HG02870 (cell line): ENCODE measurements around the gene DUSP6.

Source experiments
- ATAC-seq: cut with Tn5 transposase; IDR thresholded peaks from one replicate; pipeline ENCODE4 v1.9.1; 2021; ENCODE audit warnings: mild to moderate bottlenecking, moderate library complexity; ENCODE audit not compliant: unreplicated experiment

The DUSP6 gene, protein sequence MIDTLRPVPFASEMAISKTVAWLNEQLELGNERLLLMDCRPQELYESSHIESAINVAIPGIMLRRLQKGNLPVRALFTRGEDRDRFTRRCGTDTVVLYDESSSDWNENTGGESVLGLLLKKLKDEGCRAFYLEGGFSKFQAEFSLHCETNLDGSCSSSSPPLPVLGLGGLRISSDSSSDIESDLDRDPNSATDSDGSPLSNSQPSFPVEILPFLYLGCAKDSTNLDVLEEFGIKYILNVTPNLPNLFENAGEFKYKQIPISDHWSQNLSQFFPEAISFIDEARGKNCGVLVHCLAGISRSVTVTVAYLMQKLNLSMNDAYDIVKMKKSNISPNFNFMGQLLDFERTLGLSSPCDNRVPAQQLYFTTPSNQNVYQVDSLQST

DNA sequence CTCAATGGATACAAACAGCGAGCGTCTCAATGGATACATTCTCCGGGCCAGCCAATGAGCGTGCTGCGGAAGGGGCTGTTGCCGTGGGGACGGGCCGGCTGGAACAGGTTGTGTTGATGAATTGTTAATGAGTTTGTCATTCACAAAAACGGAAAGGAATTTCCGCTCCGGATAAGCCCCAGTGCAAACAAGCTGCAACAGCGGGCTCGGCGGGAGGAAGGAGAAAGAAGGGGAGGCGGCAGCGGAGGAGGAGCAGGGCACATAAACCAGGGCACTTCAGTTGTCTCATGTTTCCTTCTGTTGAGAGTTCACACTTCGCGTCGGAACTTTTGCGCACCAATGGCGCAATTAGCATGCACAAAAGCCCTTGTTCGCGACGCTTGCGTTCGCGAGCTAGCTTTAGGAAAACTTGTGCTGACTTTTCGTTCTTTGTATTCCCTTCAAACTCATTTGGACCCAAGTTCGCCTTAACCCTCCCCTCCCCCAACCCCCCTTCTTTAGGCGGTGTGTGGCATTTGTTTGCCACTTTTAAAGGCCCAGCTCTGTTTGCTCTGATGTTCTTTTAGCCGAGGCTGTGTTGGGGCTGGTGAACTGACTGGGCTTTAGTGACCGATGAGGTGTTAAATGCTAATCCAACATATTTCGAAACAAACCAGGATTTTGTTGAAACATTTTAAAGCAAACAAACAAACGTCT, at the start of gene DUSP6:
DUSP6 (minus strand) TSS at position 10 of the 696 bp plus-strand sequence. CDS start 462 bp downstream, outside the sequence.
- ATAC-seq: peak; percentile 32

DNA sequence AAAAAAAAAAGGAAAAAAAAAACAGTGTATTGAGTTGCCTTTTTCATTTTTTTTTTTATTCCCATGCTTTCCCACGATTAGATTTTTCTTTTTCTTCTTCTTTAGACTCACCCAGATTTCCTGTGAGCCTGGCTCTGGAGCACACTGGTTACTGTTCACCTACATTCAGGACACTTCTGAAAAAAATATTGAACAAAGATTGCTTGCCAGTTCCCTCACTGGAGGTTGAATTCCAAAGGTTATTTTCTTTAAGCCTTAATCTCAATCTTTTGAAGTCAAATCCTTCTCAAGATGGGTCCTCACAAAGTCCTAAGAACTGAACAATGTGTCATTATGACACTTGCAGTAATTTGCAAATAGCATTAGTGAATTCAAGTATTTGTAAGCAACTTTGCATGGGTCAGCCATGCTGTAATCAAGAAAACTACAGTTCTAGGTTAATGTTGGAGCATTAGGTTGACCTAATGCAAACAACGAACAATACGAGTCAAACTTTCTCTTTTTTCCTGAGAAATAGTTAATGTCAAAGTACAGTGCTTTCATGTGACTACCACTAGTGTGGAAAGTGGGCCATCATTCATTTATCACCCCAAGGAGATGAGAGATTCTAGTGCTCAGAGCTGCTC, 49.2 kb upstream of the DUSP6 start:
- no peak for ATAC-seq

DNA sequence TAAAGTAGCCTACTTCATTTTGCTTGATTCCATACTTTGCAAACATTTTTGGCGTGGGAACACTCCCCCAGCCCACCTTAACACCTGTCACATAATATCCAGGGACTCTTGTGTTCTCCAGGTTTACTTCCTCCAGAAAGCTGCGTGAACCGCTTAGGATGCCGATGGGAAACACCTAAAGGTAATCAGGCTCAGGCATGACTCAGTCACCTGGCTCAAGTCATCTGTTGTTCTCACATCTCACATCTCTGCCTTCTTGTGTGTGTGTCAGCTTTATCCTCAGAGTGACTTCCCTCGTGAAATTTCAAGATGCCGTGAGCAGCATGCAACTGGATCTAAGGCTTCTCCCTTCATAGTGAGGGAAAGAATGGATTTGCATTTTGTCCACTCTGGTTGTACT, 48.1 kb upstream of the DUSP6 start:
- ATAC-seq: no peak

DNA sequence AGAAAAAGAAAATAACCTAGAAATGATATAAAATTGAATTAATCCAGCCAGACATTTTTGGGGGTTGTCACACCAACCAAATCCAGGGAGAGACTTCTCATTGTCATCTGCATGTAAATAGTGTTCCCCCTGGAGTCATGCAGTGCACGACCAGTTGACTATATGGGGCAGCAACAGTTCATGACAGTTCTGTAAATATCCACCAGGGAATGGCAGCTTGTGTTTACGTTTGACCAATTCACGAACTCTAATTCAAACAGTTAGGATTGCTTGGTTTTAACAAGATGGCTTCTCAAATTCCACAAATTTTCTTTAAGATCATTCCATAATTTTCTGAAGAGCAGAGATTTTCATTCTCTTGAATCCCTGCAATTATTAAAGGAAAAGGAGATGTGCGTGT, 43.4 kb upstream of the DUSP6 start:
- ATAC-seq: no peak

DNA sequence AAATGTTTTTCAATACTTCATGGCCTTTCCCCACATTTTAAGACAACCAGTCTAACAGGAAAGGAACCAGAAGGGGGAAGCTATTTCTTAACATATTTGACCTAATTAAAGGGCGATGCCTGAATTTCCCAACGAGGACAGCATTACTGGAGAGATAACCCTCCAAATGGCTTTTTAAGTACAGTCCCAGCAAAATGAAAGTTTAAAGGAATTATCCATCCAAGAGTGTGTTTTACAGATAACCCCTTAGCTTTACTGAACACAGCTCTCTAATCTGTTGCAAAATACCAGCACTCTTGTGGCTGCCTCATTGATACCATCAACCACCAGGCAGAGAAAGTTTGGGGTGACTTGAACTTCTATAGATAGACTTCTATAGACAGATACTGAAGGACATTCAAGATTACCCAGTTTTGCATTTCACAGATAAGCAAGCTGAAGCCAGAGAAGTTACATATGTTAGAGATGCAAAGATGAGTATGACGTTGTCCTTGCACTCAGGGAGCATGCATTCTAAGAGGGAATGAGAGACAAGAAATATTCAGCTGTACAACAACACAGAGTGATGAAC, 41.3 kb upstream of the DUSP6 start:
- ATAC-seq: no peak

DNA sequence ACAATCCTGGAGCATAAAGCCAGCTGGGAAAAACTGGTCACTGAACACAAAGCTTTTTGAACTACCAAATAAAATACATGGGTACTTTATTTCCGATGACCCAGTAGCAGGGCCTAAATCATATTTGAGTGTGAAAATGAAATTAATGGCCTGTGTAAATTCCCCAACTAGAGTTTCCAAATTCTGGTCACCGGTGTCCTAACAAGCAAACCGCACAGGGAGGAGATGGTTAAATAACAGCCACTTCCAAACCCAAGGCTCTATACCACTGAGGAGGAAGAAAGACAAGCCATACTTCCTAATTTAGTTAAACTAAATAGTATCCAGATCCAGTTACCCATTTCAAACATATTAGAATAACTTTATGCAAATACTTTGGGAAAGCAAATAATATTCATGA, 40.1 kb upstream of the DUSP6 start:
- ATAC-seq: no peak

DNA sequence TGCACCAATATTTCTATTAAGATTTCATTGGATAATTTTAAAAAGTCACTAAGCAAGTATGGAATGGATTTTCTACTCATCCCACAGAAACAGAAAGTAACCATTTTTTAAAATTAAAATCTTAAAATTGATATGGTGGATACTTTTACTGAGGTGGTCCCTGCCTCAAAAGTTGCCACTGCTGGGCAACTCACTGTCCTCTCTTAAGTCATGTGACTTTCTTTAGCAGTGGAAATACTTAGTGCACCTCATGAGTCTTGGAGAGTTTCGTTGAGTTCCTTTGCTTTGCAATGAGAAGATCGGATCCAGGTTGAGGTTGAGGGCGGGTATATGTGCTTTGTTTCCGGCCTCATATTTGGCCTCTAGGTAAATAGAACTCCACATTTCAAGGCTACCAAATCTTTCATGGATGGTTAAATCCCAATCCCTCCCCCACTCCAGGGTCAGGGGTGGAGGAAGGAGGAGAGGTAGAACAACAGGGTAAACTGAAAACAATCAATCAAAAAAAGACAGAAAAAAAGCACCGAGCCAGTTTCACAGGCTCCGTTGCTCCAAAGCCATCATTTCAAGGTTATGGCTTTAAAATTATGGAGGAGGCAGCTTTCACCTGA, 39.5 kb upstream of the DUSP6 start:
- no peak for ATAC-seq

DNA sequence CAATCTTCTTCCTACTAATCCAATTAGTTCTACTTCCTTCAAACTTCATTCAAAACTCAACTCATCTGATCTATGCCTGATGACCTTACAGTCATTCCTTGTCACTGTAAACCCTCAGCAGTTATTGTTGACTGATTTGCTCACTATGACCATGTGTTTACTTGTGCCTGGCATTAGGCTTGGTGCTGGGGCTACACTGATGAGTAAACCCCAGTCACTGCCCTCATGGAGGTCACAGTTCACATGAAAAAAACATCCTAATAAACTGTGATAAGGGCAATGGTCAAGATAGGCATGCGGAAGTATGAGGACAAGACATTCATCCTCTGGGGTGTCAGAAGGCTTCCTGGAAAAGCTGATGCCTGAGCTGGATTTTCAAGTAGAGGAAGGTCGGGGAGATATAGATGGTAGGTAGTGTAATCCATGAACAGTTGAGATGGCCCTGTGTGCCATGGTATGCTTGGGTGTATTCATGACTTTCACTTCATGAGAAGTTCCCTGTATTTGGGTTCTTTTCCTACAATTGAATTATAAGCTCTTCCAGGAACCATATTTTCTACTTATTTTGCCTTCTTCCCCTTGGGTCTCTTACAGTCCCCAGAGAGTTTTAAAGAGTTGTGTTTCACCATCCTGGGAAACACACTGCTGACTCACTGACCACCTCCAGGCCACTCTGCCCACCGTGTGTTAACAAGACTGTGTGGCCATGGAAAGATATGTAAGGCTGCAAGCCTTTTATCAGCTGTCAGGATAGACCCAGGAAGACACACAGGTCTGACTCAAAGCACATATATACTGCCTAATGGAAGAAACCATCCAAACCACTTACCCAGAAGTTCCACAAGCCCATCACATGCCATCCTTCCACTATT, 38.7 kb upstream of the DUSP6 start:
- ATAC-seq: no peak

DNA sequence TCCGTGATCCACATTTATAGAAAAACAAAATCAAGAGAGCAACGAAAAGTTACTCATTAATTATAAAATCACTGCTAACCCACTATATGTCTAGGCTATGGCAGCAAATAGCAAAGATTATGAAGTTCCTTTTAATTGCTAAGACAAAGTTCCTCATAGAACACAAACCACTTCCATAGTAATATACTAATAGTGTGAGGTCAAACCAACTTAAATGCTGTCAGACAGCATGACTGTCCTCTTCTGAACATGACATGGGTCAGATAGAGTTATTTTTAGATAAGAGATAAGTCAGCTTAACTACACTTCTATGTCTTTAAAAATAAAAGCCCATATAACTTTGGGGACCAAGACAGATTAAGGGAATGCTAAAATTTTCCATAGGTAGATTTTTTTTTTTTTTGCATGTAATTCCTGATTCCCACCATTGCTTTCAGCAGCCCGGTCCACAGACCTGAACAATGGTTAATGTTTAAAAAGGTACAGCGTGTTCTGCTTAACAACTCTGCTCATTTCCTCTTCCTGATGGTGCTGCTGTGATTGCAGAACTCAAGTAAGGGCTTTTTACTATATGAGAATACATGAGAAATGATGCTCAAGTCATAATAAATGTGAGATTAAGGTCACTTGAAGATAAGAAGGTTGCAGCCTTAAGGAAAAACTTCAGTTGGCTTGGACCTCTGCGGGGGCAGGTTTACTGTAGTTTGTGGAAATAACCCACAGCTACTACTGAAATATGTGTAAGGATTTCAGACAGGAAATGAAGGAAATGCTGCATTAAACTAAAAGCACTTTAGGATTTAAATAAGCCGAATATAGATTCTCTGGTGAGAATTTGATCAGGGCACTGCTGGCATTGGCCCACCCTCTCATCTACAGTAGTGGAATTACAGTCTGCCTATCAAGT, 37.7 kb upstream of the DUSP6 start:
- no peak for ATAC-seq

DNA sequence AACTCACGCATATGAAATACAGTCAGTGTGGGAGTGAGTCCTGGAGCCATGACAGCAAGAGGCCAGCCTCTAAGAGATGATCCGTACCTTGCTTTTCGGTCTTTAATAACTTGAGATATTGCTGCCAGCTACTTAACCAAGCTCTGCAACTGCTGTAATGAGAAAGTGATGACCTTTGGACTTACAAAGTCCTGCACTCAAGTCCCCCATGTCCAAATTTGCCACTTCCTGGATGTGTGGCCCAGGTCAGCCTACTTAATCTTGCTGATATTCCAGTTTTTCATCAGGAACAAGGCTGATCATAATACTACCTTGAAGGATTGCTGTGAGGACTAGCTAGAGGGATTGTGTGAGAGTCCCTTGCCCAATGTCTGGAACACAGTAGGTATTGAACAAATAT, 33.8 kb upstream of the DUSP6 start:
- no peak for ATAC-seq

DNA sequence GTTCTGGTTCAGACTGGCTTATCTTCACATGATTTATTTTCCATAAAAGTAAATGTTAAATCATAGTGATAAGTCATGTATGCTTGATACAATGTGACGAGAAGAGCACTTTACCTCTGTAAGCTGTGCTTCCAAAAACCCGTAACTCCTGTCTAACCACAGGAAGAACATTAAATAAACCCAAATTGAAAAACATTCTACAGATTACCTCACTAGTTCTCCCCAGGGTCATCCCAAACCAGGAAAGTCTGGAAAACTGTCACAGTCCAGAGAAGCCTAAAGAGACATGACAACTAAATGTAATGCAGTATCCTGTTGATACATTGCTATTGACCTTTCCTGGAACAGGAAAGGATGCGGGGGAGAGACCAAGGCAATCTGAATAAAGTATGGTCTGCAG, 32.5 kb upstream of the DUSP6 start:
- no peak for ATAC-seq

DNA sequence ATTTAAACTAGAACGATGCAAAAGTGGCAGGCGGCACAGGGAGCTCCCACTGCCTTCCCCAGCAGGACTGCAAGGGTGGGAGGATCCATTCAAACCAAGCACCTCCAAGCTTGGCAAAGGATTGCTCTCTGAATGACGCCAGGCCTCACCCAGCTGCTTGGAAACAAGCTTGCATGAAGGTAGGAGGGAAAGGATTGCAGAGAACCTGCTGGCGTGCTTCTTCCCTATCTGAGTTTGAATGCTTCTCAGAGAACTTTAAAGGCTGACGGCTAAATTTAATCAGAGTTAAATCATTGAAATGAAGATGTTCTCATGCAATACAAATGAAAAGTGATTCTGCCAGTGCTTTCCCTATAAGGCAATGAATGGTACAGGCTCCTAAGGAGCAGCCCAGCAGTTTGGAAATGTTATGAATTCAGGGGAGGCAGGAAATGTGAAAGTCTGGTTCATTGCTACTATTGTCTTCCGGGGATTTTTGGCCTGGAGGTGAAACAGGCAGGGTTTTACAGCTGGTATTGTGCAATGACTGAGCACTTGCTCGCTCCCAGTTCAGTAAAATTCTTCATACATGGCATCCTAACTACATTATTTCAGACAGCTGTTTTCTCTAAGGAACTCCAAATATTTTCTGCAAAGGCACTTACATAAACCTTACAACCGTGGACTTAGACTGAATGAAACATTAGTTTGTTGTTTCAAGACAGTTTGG, 31.9 kb upstream of the DUSP6 start:
- no peak for ATAC-seq

DNA sequence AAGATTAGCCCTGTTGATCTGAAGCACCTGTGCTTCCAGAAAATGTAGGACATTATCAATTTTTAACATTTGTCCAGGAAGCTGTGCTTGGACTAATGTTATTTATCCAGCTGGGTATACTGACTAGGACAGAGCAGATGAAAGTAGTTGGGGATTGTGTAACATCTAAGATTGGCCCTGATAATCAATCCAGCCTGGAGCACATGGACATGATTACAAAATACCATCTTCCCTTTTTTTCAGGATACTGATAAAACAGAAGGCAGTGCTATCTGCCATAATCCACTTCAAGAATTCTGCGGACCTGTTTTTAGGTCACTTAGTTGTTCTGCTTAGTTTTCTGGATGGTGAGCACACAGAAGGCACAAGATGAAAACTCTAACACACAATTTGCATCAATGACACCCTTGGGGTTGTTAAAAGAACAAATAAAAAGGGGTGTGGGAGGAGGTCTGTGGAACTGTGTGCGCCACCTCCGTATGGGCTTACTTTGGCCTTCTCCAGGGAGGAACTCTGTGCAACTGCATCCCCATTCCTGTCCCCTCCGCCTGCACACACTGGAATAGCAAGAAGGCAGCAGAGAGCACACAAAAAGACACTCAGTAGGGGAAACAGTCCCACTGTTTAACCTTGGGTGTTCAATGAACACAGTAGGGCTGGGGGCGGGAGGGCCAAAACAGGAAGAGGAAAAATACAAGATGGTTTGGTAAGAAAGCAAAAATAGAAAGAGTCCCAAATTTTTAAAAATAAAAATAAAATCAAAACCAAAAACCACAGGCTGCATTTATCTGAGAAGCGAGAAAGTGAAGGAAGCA, 31.1 kb upstream of the DUSP6 start:
- ATAC-seq: no peak

DNA sequence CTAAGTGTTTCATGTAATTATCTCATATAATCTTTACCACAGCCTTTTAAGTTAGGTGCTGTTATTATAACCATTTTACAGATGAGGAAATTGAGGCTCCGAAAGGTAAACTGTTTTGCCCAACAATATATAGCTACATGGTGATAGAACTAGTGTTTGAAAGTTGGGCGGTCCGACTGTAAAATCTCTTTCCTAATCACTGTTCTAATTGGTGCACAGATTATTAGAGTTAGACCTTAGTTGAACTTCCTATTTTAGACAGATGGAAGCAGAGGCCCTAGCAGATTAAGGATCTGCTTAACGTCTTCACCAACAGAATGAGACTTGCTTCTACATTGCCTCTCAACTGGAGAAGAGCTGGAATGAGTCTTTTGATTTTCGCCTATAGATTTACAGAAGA, 30.0 kb upstream of the DUSP6 start:
- ATAC-seq: no peak

DNA sequence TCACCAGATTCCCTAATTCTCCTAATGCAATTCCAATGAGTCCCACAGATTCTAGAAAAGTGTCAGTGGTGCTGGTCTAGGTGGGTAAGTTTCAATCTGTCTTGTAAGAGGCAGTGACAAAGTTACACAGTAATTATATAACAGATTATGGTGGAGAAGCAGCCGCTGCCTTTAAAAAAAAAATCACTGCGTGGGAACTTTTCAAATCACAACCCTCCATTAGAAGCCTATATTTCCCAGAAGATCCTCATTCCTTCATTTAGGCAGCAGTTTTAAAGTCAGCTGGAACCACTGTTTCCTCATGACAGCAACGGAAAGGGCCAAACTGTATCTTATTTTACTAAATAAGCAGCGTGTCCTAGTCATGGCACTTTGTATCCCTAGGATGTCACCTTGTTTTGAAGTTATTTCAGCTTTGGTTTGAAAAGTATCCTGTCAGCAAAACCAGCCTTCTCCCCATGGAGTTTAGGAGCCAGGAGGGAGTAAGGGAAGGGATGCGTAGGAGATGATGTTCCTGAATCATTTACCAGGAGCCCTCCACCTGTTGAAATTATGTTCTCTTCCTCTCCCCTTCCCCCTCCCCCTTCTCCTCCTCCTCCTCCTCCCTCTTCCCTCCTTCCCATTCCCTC, 27.7 kb upstream of the DUSP6 start:
- ATAC-seq: no peak

DNA sequence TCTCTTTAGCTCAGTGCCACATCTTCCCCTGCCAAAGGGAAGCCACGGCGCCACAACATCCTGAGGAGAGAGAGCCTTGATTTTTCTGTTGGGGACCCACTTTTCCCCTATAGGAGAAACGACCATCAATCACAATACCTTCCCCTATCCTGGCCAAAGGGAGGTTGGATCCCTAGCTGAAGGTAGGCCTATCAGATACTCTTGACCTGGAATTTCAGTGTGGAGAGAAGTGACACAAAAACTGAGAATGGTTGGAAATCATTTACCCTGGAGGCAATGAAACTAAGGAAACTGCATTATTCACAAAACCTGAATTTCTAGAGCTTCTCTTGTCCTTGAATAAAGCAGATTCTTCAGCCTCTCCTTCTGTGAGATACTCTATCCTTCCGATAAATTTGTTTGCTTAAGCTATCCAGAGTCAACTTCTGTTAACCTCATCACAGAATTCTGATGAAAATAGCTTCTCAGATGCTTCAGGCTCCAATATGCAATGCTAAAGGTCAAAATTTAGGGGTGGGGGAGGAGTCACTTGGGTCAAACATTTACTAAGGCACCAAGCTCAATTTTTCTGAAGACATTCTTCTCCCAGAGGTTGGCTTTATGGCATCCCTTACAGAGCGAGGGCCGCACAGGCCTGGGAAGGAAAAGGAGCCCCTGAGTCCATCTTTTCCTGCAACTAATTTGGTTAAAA, 27.0 kb upstream of the DUSP6 start:
- ATAC-seq: no peak

DNA sequence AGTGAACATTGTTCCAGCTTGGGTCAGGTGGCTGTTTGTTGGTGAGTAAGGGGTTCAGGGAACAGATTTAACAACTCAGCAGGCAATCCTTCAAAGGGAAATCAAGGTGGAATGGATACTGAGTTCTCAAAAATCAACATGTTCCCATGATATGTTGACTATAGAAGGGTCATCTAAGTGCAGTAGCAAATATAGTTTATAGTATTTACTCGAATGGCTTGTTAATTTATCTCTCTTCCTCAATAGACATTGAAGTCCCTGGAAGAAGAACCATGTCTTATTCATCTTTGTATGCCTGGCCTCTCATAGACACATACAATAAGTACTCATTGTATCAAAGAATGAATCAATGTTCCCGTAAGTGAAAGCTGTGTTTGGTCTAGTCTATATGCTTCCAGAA, 24.5 kb upstream of the DUSP6 start:
- ATAC-seq: no peak
